Epithelial cell of esophagus (primary cell): ENCODE data around the gene DGKK.
A peak's percentile ranks its signal among the peaks of the same experiment; 100 is the strongest.

Experiments
- DNase-seq: peaks from one replicate; pipeline ENCODE4 v3.0.0; 2010; ENCODE audit warnings: low read depth
- H3K4me3 ChIP-seq: 2 replicates; pipeline ENCODE4 v1.5.1; 2011; ENCODE audit warnings: mild to moderate bottlenecking, low read length, control low read depth
- CTCF ChIP-seq: IDR thresholded peaks from 2 replicates; pipeline ENCODE4 v1.5.1; 2011; ENCODE audit warnings: low read depth, mild to moderate bottlenecking, low read length, control low read depth, inconsistent platforms; ENCODE audit not compliant: insufficient read depth; ENCODE audit errors: missing control alignments

DGKK gene

GRCh38 chrX:50483283-50483682, 12.7 kb upstream of the DGKK start:
- H3K4me3 ChIP-seq: no peak overlapping the region
- DNase-seq: no peak
- TF ChIP-seq CTCF: no peak

GRCh38 chrX:50475208-50475607, 4.6 kb upstream of the DGKK start:
- DNase-seq: no peak
- TF ChIP-seq CTCF: no peak
- no peak overlapping the region for H3K4me3 ChIP-seq

- DNase-seq: no peak
- TF ChIP-seq CTCF: no peak
- H3K4me3 ChIP-seq: no peak overlapping the region
Observed at GRCh38 chrX:50471390-50471789, 765 bp upstream of the DGKK start.

GRCh38 chrX:50469206-50469605, 1.4 kb downstream of the DGKK start:
- no peak overlapping the region for H3K4me3 ChIP-seq
- DNase-seq: no peak
- no peak for TF ChIP-seq CTCF

- no peak overlapping the region for H3K4me3 ChIP-seq
- TF ChIP-seq CTCF: no peak
- DNase-seq: no peak
Observed at GRCh38 chrX:50459615-50460014, 11.0 kb downstream of the DGKK start.

GRCh38 chrX:50458483-50458882, 12.1 kb downstream of the DGKK start:
- no peak for DNase-seq
- no peak overlapping the region for H3K4me3 ChIP-seq
- no peak for TF ChIP-seq CTCF

GRCh38 chrX:50456712-50457484, 13.7 kb downstream of the DGKK start:
- no peak for TF ChIP-seq CTCF
- H3K4me3 ChIP-seq: no peak overlapping the region
- peak; percentile 4 for DNase-seq
